Muscle of back (tissue), 13 donors: ENCODE data around the gene KLF13. TPM values are rescaled to one million over a fixed set of nuclear protein-coding genes. Genes with fewer than 3 reads are reported as not detected.

Experiments used
- DNase-seq, 3 donors: peaks; one replicate each; pipeline versions ENCODE4 v3.0.0 to v3.0.0-alpha.2; 2013
- long read RNA-seq, 9 donors: transcript quantifications; one replicate each; lab custom pipeline, GENCODE V29; 2026
- polyA plus RNA-seq, 10 donors: library from polyadenylated mRNA; unstranded; fragments of 120-200 nt; gene quantifications; one replicate each; pipeline ENCODE4 v1.2.1, GENCODE V29; 2013; ENCODE audit not compliant: insufficient read length in 10 of 10

The KLF13 gene
- polyA plus RNA-seq, result 10 to 100 TPM; 32.4 to 48.3 (median 36.5) TPM
- long read RNA-seq, donor 1, full-length matches to known transcripts, result 9 of 9 reads
- long read RNA-seq, donor 1, partial matches to known transcripts, result 0 of 9 reads
- long read RNA-seq, donor 1, other reads (novel, unspliced or antisense), result 0 of 9 reads
- long read RNA-seq, donor 2, full-length matches to known transcripts, result 2 of 2 reads
- long read RNA-seq, donor 2, partial matches to known transcripts, result 0 of 2 reads
- long read RNA-seq, donor 2, other reads (novel, unspliced or antisense), result 0 of 2 reads
- long read RNA-seq, donor 3, result 0 reads
- long read RNA-seq, donor 4, full-length matches to known transcripts, result 6 of 6 reads
- long read RNA-seq, donor 4, partial matches to known transcripts, result 0 of 6 reads
- long read RNA-seq, donor 4, other reads (novel, unspliced or antisense), result 0 of 6 reads
- long read RNA-seq, donor 5, full-length matches to known transcripts, result 15 of 25 reads
- long read RNA-seq, donor 5, partial matches to known transcripts, result 10 of 25 reads
- long read RNA-seq, donor 5, other reads (novel, unspliced or antisense), result 0 of 25 reads
- long read RNA-seq, donor 6, full-length matches to known transcripts, result 13 of 13 reads
- long read RNA-seq, donor 6, partial matches to known transcripts, result 0 of 13 reads
- long read RNA-seq, donor 6, other reads (novel, unspliced or antisense), result 0 of 13 reads
- long read RNA-seq, donor 7, full-length matches to known transcripts, result 4 of 4 reads
- long read RNA-seq, donor 7, partial matches to known transcripts, result 0 of 4 reads
- long read RNA-seq, donor 7, other reads (novel, unspliced or antisense), result 0 of 4 reads
- long read RNA-seq, donor 8, full-length matches to known transcripts, result 8 of 8 reads
- long read RNA-seq, donor 8, partial matches to known transcripts, result 0 of 8 reads
- long read RNA-seq, donor 8, other reads (novel, unspliced or antisense), result 0 of 8 reads
- long read RNA-seq, donor 9, full-length matches to known transcripts, result 3 of 3 reads
- long read RNA-seq, donor 9, partial matches to known transcripts, result 0 of 3 reads
- long read RNA-seq, donor 9, other reads (novel, unspliced or antisense), result 0 of 3 reads

DNA sequence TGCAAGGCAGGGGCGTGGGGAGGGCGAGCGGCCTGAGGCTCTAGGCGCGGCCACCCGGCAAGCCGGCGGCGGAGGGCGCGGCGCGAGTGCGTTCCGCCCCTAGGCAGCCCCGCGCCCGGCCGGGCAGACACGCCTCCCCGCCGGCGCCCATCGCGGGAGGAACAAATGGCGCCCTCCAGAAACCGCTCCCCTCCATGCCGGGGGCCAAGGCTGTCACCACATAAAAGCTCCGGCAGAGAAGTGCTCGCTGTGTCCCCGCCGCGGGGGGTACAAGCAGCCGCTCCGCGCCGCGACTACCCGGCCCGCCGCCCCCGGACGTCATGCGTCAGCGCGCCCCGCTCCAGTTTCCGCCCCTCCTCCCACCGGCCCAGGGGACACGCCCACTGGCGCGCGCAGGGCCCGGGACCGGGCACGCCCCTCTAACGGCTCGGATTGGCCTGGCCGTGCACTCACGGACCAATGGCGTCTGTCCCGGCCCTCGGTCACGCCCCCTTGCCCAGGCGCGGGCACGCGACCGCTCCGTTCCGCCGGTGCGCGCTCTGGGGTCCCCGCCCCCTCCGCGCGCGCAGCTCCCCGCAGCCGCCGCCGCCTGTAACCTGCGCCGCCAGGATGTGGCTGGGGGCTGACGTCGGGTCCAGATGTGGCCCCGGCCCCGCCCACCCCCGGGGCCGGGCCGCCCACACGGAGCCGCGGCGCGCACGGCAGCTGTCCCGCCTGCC is at the start of gene KLF13:
Gene KLF13 (plus strand): TSS at position 680 of the 719 bp plus-strand sequence. CDS start 378 bp downstream, outside the sequence.
- peak; percentile 98 to 99 (median 98) for DNase-seq

DNA sequence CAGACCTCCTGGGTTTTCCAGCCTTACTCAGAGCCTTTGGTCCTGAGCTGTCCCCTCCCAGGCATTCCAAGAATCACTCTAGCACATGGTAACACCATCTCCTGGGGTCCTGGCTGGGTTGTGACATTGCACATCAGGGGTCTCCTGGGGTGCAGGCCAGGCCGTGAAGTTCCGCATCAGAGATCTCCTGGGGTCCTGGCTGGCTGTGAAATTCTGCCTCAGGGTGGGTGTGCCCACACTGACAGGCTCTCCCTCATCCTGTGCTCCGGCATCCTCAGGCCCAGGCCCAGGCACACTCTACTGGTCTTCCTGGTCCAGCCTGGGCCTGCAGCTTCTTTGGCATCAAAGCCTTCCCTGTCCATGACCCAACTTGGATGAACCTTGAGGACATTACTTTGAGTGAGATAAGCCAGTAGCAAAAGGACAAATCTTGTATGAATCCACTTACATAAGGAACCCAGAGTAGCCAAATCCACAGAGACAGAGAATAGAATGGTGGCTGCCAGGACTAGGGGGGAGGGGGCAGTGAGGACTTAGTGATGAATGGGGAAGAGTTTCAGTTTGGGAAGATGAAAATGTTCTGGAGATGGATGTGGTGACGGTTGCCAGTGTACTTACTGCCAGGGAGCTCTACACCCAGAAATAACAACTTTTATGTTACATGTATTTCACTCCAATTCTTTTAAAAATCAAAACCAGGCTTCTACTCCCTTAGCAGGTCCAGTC is 49.1 kb upstream of the KLF13 start:
- DNase-seq, result peak in 1 of 3 donors; percentile 3

DNA sequence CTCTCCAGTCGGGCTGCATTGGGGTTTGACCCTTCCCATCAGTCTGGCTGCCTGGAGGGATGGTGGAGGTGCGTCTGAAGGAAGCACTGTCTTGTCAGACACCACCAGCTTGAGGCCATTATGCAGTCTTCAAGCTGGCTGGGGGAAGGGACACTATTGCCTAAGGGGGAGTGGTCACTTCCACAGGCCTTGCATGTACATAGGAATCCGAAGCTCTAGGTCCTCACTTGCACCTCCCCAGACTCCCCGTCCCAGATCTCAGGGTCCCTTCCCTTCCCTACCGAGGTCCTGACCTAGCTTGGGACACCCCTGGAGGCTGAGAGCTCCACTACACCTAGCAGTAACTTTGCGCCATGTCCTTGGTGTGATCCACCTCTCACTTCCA is 48.6 kb upstream of the KLF13 start:
- DNase-seq, result peak in 1 of 3 donors; percentile 1

DNA sequence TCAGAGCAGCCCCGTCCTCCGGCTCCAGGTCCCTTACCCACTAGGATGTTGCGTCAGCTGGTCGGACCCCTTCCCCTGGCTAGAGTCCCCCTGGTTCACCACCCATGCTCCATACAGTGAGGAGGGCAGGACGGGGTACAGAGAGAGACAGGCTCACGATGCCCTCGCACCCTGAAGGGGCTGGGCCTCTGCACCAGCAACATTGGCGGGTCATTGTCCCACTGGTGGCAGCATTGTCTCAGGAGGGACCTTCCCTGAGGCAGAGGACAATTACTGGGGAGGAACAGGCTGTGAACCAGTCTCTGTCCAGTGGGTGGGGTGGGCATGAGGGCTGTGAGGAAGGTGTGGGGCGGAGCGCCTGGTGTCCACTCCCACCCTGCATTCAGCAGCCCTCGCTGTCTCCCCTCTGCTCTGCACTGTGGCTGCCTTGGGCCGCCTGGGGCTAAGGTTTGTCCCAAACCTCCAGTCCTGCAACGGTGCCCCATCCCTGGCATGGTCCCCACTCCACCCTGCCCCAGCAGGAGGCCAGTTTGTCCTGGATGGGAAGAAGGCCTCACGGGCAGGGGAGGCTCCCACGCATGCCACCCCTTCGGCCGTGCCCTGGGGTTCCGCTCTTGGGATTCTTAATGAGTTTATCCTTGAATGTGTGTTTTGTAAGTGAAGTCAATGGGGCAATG is 48.0 kb upstream of the KLF13 start:
- peak in 1 of 3 donors; percentile 0 for DNase-seq

DNA sequence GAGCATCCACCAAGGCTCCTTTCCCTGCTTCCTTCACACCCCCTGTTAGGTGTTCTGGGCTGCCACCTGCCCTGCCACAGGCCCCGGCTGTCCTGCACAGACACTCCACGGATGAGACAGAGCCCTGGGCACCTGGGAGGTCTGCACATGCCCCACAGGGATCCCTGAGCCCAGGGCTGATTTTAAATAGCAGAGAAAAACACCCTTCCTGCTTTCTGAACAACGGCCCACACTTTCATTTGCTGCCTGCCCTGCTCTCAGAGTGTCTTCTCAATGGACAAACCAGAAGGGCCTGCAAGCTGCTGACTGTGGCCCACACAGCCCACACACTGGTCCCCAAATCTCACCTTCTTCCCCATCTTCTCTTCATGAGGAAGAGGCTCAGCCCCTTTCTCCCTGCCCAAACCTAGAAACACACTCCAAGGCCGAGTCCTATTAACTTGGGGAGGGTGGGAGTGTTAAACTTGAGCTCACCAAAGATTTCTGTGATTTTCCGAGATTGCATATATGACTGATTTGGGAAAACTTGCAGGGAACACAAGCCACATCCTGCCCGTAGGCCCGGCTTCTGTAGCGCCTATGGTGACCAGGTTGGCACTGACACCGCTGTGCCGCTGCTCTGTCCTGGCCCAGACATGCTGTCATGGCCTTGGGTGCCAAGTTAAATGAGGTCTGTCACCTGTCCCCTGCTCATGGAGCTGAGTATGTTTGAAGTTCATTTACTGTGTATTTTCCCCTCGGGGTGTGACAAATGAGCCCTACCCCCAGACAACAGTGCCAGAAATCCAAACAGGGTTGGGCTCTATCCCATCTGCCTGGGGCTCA is 47.2 kb upstream of the KLF13 start:
- no peak for DNase-seq

DNA sequence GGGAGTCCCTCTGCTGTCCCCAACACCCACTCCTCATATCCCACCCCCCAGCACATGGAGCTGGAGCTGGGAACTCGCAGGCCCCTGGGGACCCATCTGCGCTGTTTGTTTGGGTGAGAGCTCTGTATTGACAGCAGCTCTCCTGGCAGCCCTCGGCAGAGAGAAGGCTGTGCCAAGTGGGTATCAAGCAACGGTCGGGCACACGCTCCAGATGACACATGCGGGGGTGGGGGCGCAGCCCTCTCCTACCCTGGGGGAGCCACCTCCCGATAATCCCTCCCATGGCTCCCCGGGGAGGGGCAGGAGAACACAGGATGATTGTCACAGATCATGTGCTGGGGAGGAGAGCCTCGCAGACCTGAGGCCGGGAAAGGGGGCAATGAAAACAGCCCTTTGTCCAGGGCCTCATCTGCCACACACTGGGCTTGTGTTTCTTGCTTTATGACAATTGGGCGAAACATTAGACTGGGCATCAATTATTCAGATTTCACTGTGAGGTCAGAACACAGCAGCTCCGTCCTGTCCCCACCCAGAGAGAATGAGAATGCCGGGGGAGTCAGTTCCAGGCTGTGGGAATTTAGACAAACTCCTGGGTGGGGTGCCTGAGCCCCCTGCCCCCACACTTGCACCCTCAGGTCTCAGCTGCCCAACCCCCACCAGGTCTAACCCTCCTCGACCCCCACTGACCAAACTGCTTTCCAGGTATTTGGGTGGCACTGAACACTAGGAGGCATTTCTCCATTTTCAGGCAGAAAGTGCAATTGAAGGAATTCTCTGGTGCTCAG is 46.4 kb upstream of the KLF13 start:
- DNase-seq, result peak in 1 of 3 donors; percentile 56

DNA sequence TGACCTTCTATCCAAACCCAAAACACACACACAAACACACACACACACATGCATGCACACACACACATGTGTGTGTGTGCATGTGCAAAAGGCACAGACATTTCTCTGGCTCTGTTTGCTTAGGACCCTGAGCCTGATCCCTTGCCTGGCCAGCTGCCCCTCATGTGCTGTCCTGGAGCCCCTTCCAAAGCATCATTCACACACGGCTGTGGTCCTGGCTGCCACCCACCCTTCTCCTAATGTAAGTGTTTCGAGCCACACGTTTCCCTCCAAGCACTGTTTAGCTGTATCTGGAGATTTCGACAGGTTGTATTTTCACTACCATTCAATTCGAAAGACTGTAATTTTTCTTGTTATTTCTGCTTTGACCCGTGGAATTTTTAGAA is 45.8 kb upstream of the KLF13 start:
- DNase-seq, result peak in 1 of 3 donors; percentile 26

DNA sequence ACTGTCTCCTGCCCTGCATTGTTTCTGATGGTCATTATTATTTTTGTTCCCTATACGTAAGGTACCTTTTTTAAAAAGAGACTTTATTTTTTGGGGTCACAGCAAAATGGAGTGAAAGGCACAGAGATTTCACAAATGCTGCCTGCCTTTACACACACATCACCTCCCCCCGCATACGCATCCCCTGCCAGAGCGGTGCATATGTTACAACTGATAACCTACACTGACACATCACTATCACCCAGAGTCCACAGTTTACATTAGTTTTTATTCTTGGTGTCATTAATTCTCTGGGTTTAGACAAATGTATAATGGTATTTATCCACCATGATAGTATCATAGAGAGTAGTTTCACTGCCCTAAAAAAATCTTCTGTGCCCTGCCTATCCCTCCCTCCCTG is 43.6 kb upstream of the KLF13 start:
- DNase-seq, result no peak

DNA sequence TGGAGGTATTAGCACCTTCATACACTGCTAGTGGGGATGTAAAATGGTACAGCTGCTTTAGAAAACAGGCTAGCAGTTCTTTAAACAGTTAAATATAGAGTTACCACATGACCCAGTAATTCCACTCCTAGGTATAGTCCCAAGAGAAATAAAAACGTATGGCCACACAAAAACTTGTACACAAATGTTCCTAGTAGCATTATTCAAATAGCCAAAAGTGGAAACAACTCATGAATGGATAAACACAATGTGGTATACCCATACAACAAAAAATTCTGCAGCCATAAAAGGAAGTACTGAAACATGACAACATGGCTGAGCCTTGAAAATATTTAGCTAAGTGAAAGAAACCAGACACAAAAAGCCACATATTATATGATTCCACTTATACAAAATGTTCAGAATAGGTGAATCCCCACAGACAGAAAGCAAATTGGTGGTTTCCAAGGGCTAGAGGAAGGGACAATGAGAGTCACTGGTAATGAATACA is 40.8 kb upstream of the KLF13 start:
- no peak for DNase-seq

DNA sequence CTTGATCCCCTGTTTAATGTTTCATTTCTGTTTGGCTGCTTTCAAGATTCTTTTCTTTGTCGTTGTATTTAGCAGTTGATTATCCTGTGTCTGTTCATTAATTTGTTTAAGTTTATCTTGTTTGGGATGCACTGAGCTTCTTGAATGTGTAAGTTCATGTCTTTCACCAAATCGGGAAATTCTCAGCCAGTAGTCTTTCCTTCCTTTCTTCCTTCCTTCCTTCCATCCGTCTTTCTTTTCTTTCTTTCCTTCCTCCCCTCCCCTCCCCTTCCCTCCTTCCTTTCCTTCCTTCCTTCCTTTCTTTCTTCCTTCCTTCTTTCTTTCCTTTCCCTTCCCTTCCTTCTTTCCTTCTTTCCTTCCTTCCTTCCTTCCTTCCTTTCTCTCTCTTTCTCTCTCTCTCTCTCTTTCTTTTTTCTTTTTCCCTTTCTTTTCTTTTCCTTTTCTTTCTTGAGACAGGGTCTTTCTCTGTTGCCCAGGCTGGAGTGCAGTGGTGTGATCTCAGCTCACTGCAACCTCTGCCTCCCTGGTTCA is 35.5 kb upstream of the KLF13 start:
- DNase-seq, result no peak

DNA sequence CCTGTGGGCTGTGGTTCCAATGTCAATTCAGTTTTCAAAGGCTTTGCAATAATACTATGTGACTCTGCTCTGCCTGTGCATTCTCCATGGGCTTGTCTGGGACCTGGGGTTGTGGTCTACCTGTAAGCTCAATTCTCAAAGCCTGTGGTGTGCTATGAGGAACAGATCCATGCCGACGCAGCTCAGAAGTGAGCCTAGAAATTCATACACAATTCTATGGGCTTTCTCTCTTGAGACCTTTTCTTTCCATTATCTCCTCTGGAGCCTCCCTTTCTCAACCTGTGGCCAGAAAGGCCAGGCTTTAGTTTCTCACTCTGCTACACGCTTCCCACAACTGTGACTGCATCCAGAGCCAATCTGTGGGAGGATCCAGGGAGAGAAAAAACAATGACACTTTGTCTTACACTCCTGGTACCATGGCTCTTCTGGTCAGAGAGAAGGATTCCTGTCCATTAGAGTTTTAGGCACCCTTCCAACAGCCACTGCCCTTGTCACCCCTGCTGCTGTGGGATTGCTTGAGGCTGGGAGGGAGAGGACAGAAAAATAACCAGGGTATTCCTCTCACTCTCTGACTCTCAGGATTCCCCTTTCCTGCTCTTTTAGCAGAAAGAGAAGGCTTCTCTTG is 34.1 kb upstream of the KLF13 start:
- peak in 1 of 3 donors; percentile 18 for DNase-seq

DNA sequence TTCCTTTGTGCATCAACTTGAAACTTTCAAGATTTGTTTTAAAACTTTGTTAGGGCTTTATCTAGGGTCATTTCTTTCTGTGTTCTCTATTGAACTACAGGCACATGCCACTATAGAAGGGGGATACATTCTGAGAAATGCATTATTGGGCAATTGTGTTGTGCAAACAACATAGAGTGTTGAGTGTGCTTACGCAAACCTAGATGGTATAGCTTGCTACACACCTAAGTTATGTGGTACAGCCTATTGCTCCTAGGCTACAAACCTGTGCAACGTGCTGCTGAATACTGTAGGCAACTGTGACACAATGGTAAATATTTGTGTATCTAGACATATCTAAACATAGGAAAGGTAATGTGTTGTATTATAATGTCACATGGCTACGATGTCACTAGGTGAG is 33.0 kb upstream of the KLF13 start:
- no peak for DNase-seq

DNA sequence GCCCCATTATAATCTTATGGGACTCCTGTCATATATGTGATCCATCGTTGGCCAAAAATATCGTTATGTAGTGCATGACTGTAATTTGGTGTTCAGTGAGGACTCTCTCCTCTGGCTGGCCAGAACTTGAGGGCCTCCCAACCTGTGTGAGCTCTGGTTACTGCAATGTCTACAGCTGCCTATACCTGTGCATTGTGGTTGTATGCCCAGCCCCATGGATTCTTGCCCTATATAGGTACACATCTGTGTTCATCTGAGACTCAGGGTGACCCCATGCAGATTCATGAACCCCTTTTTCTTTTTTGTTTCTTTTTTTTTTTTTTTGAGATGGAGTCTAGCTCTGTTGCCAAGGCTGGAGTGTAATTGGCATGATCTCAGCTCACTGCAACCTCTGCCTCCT is 32.6 kb upstream of the KLF13 start:
- DNase-seq, result no peak

DNA sequence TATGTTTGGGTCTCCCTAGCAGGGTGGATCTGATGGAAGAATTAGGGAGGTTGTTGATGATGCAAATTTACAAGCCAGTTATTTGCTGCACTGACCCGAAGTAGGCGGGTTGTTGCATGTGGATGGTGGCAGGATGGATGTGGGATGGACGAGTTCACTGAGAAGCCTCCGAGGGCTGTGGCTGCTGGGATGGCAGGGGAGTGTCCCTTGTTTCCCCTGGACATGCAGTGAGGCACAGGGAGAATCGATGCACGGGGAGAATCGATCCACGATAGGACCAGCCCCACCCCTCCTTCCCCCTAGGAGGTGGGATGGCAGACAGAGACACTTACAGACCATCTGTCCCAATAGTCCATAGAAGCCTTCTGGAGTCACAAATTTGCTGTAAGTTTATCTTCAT is 31.0 kb upstream of the KLF13 start:
- no peak for DNase-seq

DNA sequence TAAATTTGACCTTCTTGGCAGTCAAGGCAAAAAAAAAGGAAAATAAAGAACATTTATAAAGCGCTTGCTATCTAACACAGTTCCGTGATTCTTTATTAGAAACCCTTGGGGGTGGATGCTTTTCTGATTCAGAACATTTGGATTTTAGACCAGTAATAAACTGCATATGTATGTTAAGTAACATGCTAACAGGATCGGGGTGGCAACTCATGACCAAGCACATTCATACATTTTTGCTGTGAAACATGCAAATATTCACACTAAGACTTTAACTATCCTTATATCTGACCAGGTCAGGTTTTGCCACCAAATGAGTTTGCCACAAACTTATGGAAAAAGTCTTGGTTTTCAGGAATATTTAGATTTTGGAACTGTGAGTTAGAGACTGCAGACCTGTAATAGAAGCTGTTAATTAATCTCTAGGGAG is 30.4 kb upstream of the KLF13 start:
- peak in 1 of 3 donors; percentile 0 for DNase-seq

DNA sequence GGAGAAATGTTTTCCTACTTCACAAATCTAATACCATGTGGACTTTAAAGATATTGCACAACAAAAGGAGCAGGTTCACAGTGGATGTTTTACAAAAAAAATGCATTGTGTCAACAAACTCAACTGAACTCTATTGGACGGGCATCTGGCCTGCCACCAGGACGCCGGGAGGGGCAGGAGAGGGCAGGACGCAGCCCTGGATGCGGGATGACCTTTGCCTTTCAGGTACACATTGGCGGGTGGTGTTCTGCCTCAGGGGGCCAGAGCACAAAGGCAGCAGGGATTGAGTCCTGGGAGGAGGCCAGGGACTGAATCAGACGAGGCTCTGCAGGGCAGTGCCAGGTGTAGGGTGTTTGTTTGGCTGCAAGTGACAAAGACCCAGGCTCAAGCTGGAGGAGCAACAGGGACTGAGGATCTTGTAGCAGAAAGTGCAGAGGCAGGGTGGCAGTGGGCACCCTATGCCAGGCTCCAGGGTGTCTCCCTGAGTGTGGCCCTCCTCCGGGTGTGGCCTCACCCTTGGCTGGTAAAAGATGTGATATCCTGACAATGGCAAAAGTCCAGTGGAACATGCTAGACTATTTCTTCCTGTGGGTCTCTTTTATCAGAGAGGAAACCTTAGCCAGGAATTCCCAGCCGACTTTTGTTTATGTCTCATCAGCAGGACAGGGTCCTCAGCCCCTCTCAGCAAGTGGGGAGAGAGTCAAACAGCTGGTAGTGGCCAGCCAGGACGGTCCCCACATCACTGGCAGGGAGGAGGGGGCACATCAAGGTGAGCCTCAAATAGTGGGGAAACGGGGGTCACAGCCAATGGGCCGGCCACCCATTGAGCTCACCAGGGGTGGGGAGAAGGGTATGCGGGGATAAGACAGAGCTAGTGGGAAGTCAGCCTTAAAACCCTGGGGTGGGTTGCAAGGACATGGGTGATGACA is 29.7 kb upstream of the KLF13 start:
- DNase-seq, result peak in 1 of 3 donors; percentile 5
